ENCODE results near the gene SULT1A4. TPM values are rescaled to one million over a fixed set of nuclear protein-coding genes. Genes with fewer than 3 reads are reported as not detected.
"Not testable (repeated sequence)": the region's sequence is repeated elsewhere in the genome, so short reads cannot be mapped to it uniquely, and the experiment has no call there.

The SULT1A4 gene
- total RNA-seq (2014; rRNA removed; shearing (Covaris generic); ENCODE audit: low replicate concordance) = 6.1 TPM in 1 of 2 replicates, not detected in the other

- not testable (repeated sequence) for DNase-seq, H3K27me3 ChIP-seq, H3K9me3 ChIP-seq, H3K4me3 ChIP-seq, H3K36me3 ChIP-seq
Observed at GRCh38 chr16:29459706-29460646, at the start of gene SULT1A4. TSS of gene SULT1A4 (plus strand) at chr16:29459913. CDS start at chr16:29461386, 1,473 bp downstream.

GRCh38 chr16:29423587-29423986 is 36.1 kb upstream of the SULT1A4 start:
- DNase-seq, H3K9me3 ChIP-seq, H3K36me3 ChIP-seq, H3K27me3 ChIP-seq, H3K4me3 ChIP-seq: not testable (repeated sequence)

- DNase-seq, H3K36me3 ChIP-seq, H3K4me3 ChIP-seq, H3K27me3 ChIP-seq, H3K9me3 ChIP-seq: not testable (repeated sequence)
Observed at GRCh38 chr16:29425390-29425789, 34.3 kb upstream of the SULT1A4 start.

- DNase-seq, H3K27me3 ChIP-seq, H3K36me3 ChIP-seq, H3K9me3 ChIP-seq, H3K4me3 ChIP-seq: not testable (repeated sequence)
Observed at GRCh38 chr16:29453754-29454153, 6.0 kb upstream of the SULT1A4 start.

GRCh38 chr16:29454269-29454668 is 5.4 kb upstream of the SULT1A4 start, which contains the start of the genes BOLA2 and SLX1B:
TSS of gene BOLA2 (minus strand) at chr16:29454351. CDS start at chr16:29454253, 98 bp downstream.
TSS of gene SLX1B (plus strand) at chr16:29454533.
- H3K9me3 ChIP-seq, H3K27me3 ChIP-seq, DNase-seq, H3K4me3 ChIP-seq, H3K36me3 ChIP-seq: not testable (repeated sequence)

GRCh38 chr16:29454828-29455227 is 4.9 kb upstream of the SULT1A4 start:
- H3K9me3 ChIP-seq, H3K36me3 ChIP-seq, DNase-seq, H3K4me3 ChIP-seq, H3K27me3 ChIP-seq: not testable (repeated sequence)

- not testable (repeated sequence) for DNase-seq, H3K4me3 ChIP-seq, H3K36me3 ChIP-seq, H3K9me3 ChIP-seq, H3K27me3 ChIP-seq
Observed at GRCh38 chr16:29457660-29458059, 2.1 kb upstream of the SULT1A4 start.

- not testable (repeated sequence) for H3K27me3 ChIP-seq, H3K9me3 ChIP-seq, H3K4me3 ChIP-seq, DNase-seq, H3K36me3 ChIP-seq
Observed at GRCh38 chr16:29460647-29461030, 926 bp downstream of the SULT1A4 start.

GRCh38 chr16:29465985-29466824 is 6.5 kb downstream of the SULT1A4 start:
- H3K27me3 ChIP-seq, DNase-seq, H3K4me3 ChIP-seq, H3K9me3 ChIP-seq, H3K36me3 ChIP-seq: not testable (repeated sequence)

- not testable (repeated sequence) for DNase-seq, H3K4me3 ChIP-seq, H3K27me3 ChIP-seq, H3K9me3 ChIP-seq, H3K36me3 ChIP-seq
Observed at GRCh38 chr16:29466904-29467303, 7.2 kb downstream of the SULT1A4 start.

- H3K36me3 ChIP-seq, DNase-seq, H3K27me3 ChIP-seq, H3K9me3 ChIP-seq, H3K4me3 ChIP-seq: not testable (repeated sequence)
Observed at GRCh38 chr16:29467654-29468366, 8.1 kb downstream of the SULT1A4 start.

GRCh38 chr16:29469660-29470059 is 9.9 kb downstream of the SULT1A4 start:
- H3K9me3 ChIP-seq, H3K36me3 ChIP-seq, H3K4me3 ChIP-seq, H3K27me3 ChIP-seq: not testable (repeated sequence)
- DNase-seq = peak; percentile 95

GRCh38 chr16:29472065-29472464 is 12.4 kb downstream of the SULT1A4 start:
- not testable (repeated sequence) for DNase-seq, H3K9me3 ChIP-seq, H3K27me3 ChIP-seq, H3K4me3 ChIP-seq, H3K36me3 ChIP-seq

GRCh38 chr16:29482276-29482675 is 22.6 kb downstream of the SULT1A4 start:
- peak; percentile 6 for DNase-seq
- not testable (repeated sequence) for H3K4me3 ChIP-seq, H3K9me3 ChIP-seq, H3K36me3 ChIP-seq, H3K27me3 ChIP-seq

GRCh38 chr16:29506308-29506707 is 46.6 kb downstream of the SULT1A4 start, which contains the start of gene NPIPB12:
TSS of gene NPIPB12 (minus strand) at chr16:29506408.
- H3K36me3 ChIP-seq, H3K9me3 ChIP-seq, H3K27me3 ChIP-seq, H3K4me3 ChIP-seq, DNase-seq: not testable (repeated sequence)
